Measurements from ENCODE around the gene DMD. TPM values are rescaled to one million over a fixed set of nuclear protein-coding genes. Genes with fewer than 3 reads are reported as not detected.
"Not testable (repeated sequence)": the region's sequence is repeated elsewhere in the genome, so short reads cannot be mapped to it uniquely, and the experiment has no call there.

DMD gene
- polyA plus RNA-seq, 3 donors, result 0.23 TPM; not detected in 2

- no peak for DNase-seq
- no peak overlapping the region for H2AFZ ChIP-seq (ENCODE audit: insufficient read depth, low read depth, low read length, poor library complexity, severe bottlenecking)
- intact Hi-C loops (cut with micrococcal nuclease), result no loop called here
- H3K4me3 ChIP-seq (replicated peaks in 1 of 3; ENCODE audit: low read depth in 2 of 3, low read length in 3 of 3), result no peak overlapping the region
- Mint-ChIP-seq H3K36me3 (no peaks in the 10 kb centered on the region), H3K9me3 (no peaks in the 10 kb centered on the region), H3K27ac (no peak overlapping the region), H3K4me1 (no peaks in the 10 kb centered on the region), H3K4me3 (no peak overlapping the region), H3K27me3 (ENCODE audit: low read depth in 3 of 3) (peaks cover 0 to 2% (median 1%) of the 10 kb centered on the region in 3 donors)
- H3K4me2 ChIP-seq (replicated peaks; ENCODE audit: extremely low read depth, low read length, poor library complexity, severe bottlenecking), result no peak overlapping the region
- H3K36me3 ChIP-seq (replicated peaks in 1 of 2; ENCODE audit: control insufficient read depth in 1 of 2, insufficient read depth in 2 of 2, low read length in 2 of 2), result no peaks in the 10 kb centered on the region
- H4K20me1 ChIP-seq (ENCODE audit: insufficient read depth, low read length), result no peaks in the 10 kb centered on the region
- H3K9me3 ChIP-seq (replicated peaks in 1 of 2; ENCODE audit: control insufficient read depth in 1 of 2, insufficient read depth in 1 of 2, low read length in 2 of 2), result no peaks in the 10 kb centered on the region
- H3K27me3 ChIP-seq (ENCODE audit: control insufficient read depth in 2 of 2, insufficient read depth in 2 of 2, low read length in 2 of 2), result no peaks in the 10 kb centered on the region
- TF ChIP-seq CTCF (IDR thresholded peaks at IDR 0.05), result no peak
- H3K4me1 ChIP-seq (ENCODE audit: control insufficient read depth in 1 of 2, insufficient read depth in 2 of 2, low read length in 2 of 2), result no peaks in the 10 kb centered on the region
- H3K9ac ChIP-seq (ENCODE audit: insufficient read depth, low read length, poor library complexity, severe bottlenecking), result no peak overlapping the region
- H3K79me2 ChIP-seq (ENCODE audit: insufficient read depth, low read length), result no peaks in the 10 kb centered on the region
- no peak overlapping the region for H3K27ac ChIP-seq (ENCODE audit: low read depth in 1 of 2, low read length in 2 of 2)
Observed at GRCh38 chrX:33188881-33189280, 22.5 kb downstream of the DMD start.

GRCh38 chrX:33188286-33188685 is 23.1 kb downstream of the DMD start:
- H3K36me3 ChIP-seq (replicated peaks in 1 of 2; ENCODE audit: control insufficient read depth in 1 of 2, insufficient read depth in 2 of 2, low read length in 2 of 2), result no peaks in the 10 kb centered on the region
- WGBS (ENCODE audit: insufficient coverage), result no CpG with 5 or more reads among the region's 3 CpGs
- no peaks in the 10 kb centered on the region for H4K20me1 ChIP-seq (ENCODE audit: insufficient read depth, low read length)
- H3K4me3 ChIP-seq (replicated peaks in 1 of 3; ENCODE audit: low read depth in 2 of 3, low read length in 3 of 3), result no peak overlapping the region
- H3K4me1 ChIP-seq (ENCODE audit: control insufficient read depth in 1 of 2, insufficient read depth in 2 of 2, low read length in 2 of 2), result no peaks in the 10 kb centered on the region
- no peak overlapping the region for H3K4me2 ChIP-seq (replicated peaks; ENCODE audit: extremely low read depth, low read length, poor library complexity, severe bottlenecking)
- no peaks in the 10 kb centered on the region for H3K27me3 ChIP-seq (ENCODE audit: control insufficient read depth in 2 of 2, insufficient read depth in 2 of 2, low read length in 2 of 2)
- TF ChIP-seq CTCF (IDR thresholded peaks at IDR 0.05), result no peak
- Mint-ChIP-seq H3K36me3 (no peaks in the 10 kb centered on the region), H3K9me3 (no peaks in the 10 kb centered on the region), H3K27me3 (ENCODE audit: low read depth in 3 of 3) (peaks cover 0 to 2% (median 1%) of the 10 kb centered on the region in 3 donors), H3K27ac (no peak overlapping the region), H3K4me1 (no peaks in the 10 kb centered on the region), H3K4me3 (no peak overlapping the region)
- DNase-seq, result no peak
- no peak overlapping the region for H3K27ac ChIP-seq (ENCODE audit: low read depth in 1 of 2, low read length in 2 of 2)
- H3K79me2 ChIP-seq (ENCODE audit: insufficient read depth, low read length), result no peaks in the 10 kb centered on the region
- no peak overlapping the region for H2AFZ ChIP-seq (ENCODE audit: insufficient read depth, low read depth, low read length, poor library complexity, severe bottlenecking)
- no peak overlapping the region for H3K9ac ChIP-seq (ENCODE audit: insufficient read depth, low read length, poor library complexity, severe bottlenecking)
- H3K9me3 ChIP-seq (replicated peaks in 1 of 2; ENCODE audit: control insufficient read depth in 1 of 2, insufficient read depth in 1 of 2, low read length in 2 of 2), result no peaks in the 10 kb centered on the region
- intact Hi-C loops (cut with micrococcal nuclease), result no loop called here

- DNase-seq; H3K4me1 ChIP-seq (ENCODE audit: control insufficient read depth in 1 of 2, insufficient read depth in 2 of 2, low read length in 2 of 2); H3K9ac ChIP-seq (ENCODE audit: insufficient read depth, low read length, poor library complexity, severe bottlenecking); H4K20me1 ChIP-seq (ENCODE audit: insufficient read depth, low read length); H3K79me2 ChIP-seq (ENCODE audit: insufficient read depth, low read length); H3K27me3 Mint-ChIP-seq (ENCODE audit: low read depth in 3 of 3); H3K4me2 ChIP-seq (replicated peaks; ENCODE audit: extremely low read depth, low read length, poor library complexity, severe bottlenecking); H3K36me3 ChIP-seq (replicated peaks in 1 of 2; ENCODE audit: control insufficient read depth in 1 of 2, insufficient read depth in 2 of 2, low read length in 2 of 2); H2AFZ ChIP-seq (ENCODE audit: insufficient read depth, low read depth, low read length, poor library complexity, severe bottlenecking); H3K4me3 ChIP-seq (replicated peaks in 1 of 3; ENCODE audit: low read depth in 2 of 3, low read length in 3 of 3); H3K4me1 Mint-ChIP-seq; intact Hi-C loops (cut with micrococcal nuclease); H3K27ac ChIP-seq (ENCODE audit: low read depth in 1 of 2, low read length in 2 of 2); H3K9me3 ChIP-seq (replicated peaks in 1 of 2; ENCODE audit: control insufficient read depth in 1 of 2, insufficient read depth in 1 of 2, low read length in 2 of 2); H3K27ac Mint-ChIP-seq; H3K36me3 Mint-ChIP-seq; H3K9me3 Mint-ChIP-seq; H3K27me3 ChIP-seq (ENCODE audit: control insufficient read depth in 2 of 2, insufficient read depth in 2 of 2, low read length in 2 of 2); H3K4me3 Mint-ChIP-seq: not testable (repeated sequence)
- no CpG with 5 or more reads among the region's 10 CpGs for WGBS (ENCODE audit: insufficient coverage)
Observed at GRCh38 chrX:33184803-33185202, 26.5 kb downstream of the DMD start.

Data from CD14-positive monocyte (primary cell).